RKO (cell line): Measurements from ENCODE around the gene EXPH5.
"Not testable (repeated sequence)": the region's sequence is repeated elsewhere in the genome, so short reads cannot be mapped to it uniquely, and the experiment has no call there.

ENCODE experiments used
- DNase-seq: peaks from one replicate; pipeline ENCODE4 v3.0.0-alpha.2; 2016; ENCODE audit warnings: low spot score

EXPH5 gene

DNA sequence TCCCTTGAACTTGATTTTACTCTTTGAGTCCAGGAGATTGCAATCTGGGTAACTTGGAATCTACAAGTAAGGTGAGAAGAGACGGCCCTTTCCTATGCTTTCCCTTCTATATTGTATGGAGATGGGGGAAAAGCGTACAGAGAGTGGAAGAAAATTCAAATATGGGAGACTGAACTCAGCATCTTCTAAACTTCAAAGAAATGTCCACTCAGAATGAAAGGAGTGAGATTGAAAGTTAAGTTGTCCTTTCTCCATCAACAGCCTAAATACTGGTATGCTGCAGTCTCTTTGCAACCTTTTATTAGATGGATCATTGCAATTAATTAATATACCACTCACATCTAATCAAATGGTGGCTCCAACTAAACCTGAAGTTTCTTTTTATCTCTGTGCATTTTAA is 6.4 kb upstream of the EXPH5 start:
- DNase-seq: no peak

DNA sequence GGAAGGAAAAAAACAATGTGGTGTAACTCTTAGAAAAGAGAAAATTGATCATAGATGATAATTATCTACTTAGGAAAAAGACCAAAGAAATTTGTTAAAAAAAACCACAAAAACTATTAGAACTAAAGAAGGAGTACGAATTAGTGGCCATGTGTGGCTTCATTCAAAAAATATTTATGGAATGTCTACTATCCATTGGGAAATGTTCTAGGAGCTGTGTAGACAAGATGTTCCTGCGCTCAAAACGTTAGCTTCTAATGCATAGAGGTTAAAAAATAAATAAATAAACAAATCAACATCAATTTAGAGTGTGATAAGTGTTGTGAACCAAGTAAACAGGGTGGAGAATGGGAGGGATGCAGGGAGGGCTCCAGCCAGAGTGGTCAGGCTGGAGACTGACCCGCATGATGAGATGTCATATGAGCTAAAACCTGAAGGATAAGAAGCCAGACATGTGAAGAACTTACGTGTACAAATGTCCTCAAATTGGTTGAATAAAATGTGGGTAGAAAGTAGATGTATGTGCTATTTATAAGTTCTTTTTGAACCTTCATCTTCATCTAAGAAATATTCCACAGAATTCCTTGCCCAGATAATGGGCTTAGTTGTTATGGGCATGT is 4.3 kb upstream of the EXPH5 start:
- no peak for DNase-seq

DNA sequence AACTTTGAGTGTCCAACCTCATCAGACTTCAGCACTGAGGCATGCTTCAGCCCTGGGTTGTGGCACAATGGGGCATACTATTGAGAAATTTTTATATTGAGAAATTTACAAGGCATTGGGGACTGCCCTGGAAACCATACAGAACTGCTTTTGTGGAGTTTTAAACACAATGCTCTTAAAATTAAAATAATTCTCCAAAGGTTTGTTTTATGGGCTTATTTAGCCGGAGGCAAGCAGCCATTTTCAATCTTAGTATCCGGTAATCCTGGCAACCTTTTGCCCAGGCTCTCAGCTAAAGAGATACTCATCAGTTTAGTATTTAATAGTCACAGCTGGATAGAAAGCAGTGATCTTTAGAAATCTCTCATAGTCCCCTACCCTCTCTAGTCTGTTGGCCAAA is 3.1 kb upstream of the EXPH5 start:
- DNase-seq: no peak

DNA sequence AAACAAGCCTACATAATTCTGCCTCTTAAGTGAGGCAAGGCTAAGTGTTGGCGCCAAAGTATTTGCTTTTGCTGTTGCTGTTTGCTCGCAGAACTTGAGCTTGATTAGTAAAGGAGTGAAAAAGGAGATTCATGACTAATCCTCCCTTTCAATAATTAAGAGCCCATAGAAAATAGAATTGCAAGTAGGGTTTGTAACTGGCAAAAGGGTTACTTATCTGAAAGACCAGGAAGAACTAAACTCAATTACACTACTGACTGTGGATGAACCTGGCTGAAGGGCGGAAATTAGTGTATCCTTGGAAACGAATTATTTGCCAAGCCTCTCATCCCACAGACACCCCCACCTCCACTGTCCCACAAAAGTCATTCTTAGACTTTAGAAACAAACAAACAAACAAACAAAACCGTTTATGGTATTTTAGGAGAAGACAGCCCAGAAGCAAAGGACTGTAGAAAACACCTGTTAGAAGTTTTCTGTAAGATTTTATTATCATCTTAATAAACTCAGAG is 411 bp upstream of the EXPH5 start:
- DNase-seq: no peak

DNA sequence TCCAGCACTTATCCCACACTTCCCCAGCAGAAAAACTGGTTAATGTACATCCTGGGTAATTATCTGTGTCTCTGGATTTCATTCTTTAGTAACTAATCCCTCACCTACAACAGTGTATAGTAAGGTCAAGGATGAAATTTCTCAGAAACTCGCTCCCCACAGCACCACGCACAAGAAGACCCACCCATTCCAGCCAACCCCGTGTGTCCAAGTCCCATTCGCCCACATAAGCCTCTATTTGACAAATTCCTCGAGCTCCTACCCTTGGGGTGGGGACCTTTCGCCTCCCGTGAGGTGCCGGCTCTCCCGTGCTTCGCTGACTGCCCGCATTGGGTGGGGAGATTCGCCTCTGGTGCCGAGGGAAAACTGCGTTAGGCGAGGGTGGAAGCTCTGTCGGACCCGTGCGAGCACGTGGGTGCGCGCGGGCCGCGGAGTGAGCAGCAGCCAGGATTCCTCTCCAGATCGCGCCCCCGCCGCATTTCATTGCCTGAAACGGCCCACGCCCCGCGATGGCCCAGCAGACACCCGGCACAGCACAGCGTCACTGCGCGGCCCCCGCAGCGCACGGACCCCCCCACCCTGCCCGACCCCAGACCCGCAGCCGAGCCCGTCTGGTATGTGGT is 866 bp downstream of the EXPH5 start:
- DNase-seq: peak; percentile 32

DNA sequence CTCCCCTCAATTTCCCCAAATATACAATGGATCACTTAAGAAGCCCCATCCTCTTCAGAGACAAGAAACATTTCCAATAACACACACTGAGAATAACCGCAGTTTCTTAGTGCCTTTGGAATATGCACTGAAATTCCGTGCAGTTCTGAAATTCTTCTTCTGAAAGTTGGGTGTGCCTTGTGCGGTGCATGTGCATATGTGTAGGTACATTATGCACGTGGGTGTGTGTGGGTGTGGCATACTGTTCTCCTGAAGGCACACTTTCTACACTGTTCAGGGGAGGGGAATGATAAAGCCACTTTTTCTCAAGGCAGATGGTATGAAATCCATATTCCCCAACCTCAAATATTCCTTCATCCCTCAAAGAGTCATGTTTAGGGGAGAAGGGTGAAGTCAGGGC is 1.7 kb downstream of the EXPH5 start:
- DNase-seq: no peak

DNA sequence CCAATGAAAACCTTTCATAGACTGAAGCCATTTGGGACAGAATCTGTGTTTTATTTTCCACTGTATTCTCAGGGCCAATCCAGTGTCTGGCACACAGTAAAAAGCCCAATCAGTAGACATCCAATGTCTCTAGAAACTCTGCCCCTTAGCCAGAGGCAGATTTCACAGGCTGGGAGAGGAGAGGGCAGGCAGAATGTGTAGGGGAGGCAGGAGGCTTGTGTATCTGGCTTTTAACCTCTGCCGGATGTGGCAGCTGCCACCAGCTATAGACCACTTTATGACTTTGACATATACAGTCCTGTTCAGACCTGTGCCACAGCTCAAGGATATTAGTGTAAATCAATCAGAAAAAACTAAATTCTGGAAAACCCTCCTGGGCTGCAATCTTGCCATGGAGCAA is 4.4 kb downstream of the EXPH5 start:
- no peak for DNase-seq

DNA sequence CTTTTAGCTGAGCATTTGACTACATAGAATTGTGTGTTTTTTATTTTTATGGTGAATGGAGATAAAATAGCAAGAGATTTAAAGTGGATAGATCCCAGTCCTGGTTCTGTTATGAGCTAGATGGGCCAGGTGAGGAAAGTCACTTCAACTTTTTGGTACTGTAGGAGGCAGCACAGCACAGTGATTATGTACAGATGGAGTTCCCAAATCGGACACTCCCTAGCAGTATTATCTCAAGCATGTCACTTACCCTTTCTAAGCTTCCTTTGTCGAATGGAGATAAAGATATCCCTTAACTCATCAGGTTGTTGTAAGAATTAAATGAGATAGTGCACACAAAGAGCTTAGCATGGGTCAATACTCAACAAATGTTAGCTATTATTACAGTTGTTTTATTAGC is 5.3 kb downstream of the EXPH5 start:
- no peak for DNase-seq

DNA sequence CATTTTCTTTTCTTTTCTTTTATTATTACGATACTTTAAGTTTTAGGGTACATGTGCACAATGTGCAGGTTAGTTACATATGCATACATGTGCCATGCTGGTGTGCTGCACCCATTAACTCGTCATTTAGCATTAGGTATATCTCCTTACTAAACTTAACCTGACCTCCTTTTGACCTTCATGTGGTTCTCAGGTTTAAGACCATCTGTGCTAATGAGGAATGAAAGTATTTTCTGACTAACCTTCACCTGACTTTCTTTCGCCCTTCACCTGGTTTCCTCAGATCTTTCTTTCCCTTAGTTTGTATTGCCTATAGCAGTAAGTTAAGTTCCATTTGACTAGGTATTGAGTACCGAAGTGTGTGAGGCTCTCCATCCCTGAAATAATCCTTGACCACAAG is 6.5 kb downstream of the EXPH5 start:
- DNase-seq: no peak

DNA sequence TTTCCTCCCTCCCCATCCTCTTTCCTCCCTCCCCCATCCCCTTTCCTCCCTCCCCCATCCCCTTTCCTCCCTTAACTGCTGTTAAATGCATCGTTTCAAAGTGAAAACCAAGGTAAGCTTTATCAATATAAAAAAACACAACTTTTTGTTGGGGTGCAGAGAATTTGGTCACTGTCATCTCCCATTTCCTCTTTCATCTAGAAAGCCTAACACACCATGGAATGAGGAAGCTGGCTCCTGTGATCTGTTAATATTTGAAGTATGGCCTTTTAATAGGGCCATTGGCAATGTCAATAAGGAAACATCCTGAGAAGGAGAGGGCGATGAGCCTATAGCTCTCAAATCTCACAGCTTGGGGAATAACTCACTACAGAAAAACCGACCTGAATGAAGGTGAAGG is 7.0 kb downstream of the EXPH5 start:
- no peak for DNase-seq

DNA sequence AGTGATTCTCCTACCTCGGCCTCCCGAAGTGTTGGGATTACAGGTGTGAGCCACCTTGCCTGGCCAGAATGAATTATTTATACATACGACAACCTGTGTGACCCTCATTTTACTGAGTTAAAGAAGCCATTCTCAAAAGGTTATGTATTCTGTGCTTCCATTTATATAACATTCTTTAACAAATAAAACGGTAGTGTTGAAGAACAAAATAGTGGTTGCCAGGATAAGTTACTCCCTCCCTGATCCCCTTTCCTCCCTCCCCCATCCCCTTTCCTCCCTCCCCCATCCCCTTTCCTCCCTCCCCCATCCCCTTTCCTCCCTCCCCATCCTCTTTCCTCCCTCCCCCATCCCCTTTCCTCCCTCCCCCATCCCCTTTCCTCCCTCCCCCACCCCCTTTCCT is 7.4 kb downstream of the EXPH5 start:
- not testable (repeated sequence) for DNase-seq

DNA sequence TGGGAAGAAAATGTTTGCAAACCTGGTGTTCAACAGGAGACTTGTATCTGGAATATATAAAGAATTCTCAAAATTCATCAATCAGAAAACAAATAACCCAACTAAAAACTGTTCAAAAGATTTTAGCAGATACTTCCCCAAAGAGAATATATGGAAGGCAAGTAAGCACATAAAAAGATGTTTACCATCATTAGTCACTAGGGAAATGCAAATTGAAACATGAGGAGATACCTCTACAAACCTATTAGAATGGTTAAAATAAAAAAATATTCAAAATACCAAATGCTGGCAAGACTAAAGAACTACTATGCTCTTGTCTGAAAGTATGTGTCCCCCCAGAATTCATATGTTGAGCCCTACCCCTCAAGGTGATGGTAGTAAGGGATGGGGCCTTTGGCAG is 8.6 kb downstream of the EXPH5 start:
- no peak for DNase-seq

DNA sequence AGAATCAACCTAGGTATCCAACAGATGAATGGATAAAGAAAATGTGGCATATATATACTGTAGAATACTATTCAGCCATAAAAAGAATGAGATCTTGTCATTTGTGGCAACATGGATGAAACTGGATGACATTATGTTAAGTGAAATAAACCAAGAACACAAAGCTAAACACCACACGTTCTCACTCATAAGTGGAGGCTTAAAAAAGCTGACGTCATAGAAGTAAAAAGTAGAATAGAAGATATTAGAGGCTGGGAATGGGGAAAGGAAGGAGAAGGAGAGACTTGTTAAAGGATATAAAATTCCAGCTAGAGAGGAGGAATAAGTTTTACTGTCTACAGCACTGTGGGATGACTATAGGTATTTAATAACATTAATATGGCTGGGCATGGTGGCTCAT is 12.9 kb downstream of the EXPH5 start:
- no peak for DNase-seq

DNA sequence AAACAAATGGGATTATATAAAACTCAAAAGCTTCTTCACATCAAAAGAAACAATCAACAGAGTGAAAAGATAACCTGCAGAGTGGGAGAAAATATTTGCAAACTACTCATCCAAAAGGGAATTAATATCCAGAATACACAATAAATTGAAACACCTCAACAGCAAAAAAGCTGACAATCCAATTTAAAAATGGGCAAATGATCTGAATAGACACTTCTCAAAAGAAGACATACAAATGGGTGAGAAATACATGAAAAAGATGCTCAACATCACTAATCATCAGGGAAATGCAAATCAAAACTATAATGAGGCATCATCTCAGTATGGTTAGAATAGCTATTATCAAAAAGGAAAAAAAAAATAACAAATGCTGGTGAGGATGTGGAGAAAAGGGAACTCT is 13.5 kb downstream of the EXPH5 start:
- DNase-seq: no peak

DNA sequence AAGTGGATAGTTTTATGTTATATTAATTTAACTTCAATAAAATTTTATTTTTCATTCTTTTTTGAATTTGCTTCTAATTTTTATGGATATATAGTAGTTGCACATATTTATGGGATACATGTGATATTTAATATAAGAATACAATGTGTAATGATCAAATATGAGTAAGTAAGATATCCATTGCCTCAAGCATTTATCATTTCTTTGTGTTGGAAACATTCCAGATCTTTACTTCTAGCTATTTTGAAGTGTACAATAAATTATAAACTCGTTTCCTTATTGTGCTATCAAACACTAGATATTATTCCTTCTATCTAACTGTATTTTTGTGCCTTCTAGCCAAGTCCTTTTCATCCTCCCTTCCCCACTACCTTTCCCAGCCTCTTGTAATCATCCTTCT is 17.0 kb downstream of the EXPH5 start:
- no peak for DNase-seq

DNA sequence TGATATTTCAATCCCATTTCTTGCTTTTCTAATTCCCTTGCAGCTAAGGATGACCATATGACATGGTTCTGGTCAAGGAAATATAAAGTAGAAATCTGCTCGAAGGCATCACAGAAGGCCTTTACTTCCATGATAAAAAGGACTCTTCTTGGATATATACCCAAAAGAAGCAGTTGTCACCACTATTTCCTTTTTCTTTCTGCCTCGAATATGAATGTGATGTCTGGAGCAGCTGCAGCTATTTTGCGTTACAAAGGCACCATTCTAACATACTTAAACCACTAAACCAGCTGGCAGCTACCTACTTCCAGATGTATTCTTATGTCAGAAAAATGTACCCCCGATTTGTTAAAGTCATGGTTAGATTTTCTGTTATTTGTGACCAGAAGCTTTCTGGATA is 18.9 kb downstream of the EXPH5 start:
- no peak for DNase-seq

DNA sequence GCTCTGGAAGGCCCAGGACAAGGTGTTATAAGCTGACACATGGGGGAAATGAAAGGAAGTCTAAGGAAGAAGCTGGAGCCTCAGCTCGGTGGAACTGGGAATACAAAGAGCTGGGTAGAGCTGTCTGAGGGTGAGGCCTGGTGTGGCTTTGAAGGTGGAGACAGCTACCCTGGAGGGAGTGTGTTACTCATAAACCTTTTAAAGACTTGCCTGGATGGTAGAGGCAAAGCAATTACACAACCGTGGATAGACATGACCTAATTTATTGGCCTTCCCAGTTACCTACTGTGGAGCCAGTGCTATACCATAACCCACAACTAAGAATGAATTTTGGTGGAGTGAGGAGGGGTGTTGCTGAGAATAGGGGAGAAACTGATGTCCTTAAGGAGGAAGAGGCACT is 22.6 kb downstream of the EXPH5 start:
- DNase-seq: no peak

DNA sequence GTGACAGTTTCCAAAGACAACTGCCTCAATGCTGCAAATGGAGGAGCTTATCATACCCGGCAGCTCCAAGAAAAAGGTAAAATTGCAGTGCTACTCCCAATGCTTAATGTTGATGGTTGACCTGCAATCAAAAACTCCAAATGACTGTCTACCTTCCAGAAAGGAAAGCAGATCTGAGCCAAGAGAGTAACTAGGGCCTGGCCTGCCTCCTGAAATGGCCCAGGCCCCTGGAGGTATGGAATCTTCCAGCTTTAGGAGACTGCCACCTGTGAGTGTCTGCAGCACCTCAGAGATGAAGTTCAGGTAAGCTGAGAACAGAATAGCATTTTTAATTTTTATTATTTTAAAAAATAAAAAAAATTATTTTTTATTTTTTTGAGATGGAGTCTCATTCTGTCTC is 23.7 kb downstream of the EXPH5 start:
- DNase-seq: no peak

DNA sequence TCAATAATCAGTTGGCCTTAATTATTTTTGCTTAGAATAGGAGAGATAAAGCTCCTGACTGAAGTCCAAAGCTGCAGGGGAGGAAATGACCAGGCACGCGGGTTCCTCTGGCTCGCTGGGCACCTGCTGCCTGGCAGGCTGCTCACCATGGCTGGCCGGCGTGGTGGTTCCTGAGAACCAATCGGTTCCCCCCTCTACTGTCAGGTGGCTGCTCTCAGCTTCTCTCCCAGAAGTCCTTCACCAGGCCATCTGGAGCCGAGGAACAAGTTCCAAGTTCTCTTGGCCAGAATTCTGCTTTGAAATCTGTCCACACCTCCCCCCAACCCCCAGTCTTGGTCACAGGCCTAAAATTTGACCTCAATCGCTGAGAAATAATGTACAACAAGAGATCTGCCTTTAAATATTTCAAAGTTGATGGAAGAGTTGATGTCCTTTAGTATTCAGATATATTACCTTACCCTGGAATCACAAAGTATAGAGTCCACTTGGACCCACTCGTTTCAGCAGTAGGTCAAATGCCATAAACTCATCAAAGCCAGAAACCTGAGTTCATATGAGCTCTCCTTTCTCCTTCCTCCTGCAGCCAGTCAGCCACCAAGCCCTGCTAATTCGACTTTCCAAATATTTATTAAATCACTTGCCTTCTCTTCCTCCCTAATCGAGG is 25.2 kb downstream of the EXPH5 start:
- no peak for DNase-seq

DNA sequence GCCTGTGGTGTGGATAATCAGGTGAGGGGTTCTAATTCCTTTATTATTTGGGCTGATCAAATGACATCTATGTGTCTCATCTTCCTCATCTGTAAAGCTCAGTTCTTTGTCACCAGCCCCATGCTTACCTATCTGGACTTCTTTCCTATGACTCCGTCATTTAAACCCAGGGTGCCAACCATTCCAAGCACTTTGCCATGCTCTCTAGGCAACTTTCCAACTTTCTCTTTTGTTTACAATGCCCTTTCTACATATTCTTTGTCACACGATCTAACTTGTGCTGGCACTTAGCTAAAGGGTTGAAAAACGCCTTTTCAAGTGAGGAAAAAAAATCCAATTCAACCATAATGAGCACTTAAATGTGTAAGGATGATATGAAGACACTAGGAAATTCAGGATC is 27.9 kb downstream of the EXPH5 start:
- DNase-seq: no peak

DNA sequence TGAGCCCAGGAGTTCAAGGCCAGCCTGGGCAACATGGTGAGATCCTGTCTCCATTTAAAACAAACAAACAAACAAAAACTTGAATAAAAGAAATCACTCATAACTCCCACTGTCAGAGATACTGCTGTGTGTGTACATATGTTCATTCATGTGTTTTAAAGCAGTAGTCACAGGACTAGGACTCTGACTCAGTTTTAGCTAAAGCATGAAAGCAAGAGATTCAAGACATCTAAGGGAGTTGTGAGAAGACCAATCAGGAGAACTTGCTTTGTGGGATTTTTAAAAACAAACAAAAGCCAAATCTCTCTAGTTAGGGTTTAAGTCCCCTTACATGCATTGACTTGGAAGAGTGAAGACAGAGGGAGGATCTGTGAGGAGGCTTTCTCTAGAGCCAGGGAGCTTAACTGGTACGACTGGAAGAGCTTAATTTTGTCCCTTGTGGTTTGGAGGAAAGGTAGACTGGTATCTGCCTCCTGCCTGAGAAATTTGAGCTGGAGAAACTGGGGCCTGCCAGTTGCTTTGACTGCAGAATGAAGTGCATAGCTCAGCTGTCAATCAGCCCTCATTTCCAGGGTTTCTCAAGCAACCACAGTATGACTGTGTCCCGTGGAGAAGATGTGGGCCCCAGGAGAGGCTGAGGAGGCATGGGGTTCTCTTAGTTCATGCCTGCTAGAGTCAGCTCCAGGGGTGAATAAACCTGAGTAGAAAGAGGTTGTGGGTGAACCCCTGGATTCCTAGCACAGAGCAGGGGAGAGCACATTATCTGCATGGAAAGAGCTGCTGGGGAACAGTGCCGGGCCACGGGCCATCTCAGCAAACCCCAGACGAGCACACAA is 30.6 kb downstream of the EXPH5 start:
- no peak for DNase-seq

DNA sequence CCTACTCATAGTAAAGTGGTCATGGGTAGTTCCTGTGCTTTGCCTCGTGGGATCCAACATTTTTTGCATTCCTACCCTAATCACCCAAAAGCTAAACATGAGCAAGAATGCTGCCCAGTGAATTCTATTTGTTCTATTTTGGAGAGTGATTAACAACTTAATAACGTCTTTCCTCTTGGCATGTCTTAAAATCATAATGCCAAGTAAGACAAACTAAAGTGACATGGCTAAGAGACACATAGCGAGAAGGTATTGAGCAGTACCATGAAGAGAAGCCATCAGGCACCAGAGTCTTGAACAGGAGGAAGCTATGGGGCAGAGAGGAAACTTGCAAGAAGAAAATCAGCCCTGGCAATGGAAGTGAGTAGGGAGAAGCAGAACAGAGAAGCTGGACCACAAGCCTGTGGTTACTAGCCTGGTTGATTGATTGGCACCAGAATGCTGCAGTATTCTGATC is 32.0 kb downstream of the EXPH5 start:
- DNase-seq: no peak

DNA sequence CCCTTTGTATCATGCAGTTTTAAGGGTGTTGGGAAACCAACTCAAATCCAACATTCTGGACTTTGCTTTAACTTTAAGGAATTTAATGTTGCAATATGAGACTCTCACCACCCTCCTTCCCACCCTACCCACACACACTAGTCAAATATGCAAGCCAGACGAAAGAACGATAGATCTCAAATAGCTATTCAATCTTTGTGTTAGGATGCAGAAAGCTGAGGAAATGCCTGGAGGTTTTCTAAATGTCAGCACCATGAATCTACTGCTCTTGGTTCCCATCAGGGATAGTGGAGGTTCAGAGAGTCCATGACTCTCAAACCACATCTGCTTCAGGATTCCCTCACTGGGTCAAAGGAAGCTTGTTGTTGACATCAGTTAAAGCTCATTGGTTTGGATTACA is 33.7 kb downstream of the EXPH5 start:
- DNase-seq: no peak
